BJ (cell line): Measurements from ENCODE around the gene CPLX1. TPM values are rescaled to one million over a fixed set of nuclear protein-coding genes. Genes with fewer than 3 reads are reported as not detected.

Experiments used
- CTCF ChIA-PET: fragments of 350-600 bp; formaldehyde crosslinking; extraction: SDS; loops from one replicate; lab custom pipeline; 2021; ENCODE audit warnings: antibody characterized with exemption, inconsistent platforms; lab: Yijun Ruan, JAX
- POLR2A ChIA-PET: fragments of 300-600 bp; sonication (Branson Sonifier 250); formaldehyde crosslinking; extraction: SDS; loops from one replicate; lab custom pipeline; 2021; ENCODE audit warnings: antibody characterized with exemption; lab: Charles Lee
- DNase-seq: peaks from one replicate; pipeline ENCODE4 v3.0.0-alpha.2; 2011; ENCODE audit warnings: low read depth
- H3K27me3 ChIP-seq: 2 replicates; pipeline ENCODE4 v1.6.0; 2011; ENCODE audit warnings: low read length; ENCODE audit not compliant: control insufficient read depth, insufficient read depth
- H3K36me3 ChIP-seq: 2 replicates; pipeline ENCODE4 v1.5.1; 2011; ENCODE audit warnings: low read length; ENCODE audit not compliant: control insufficient read depth, insufficient read depth
- H3K4me3 ChIP-seq: 2 replicates; pipeline ENCODE4 v1.5.1; 2011; ENCODE audit warnings: low read depth, mild to moderate bottlenecking, control low read depth, low read length
- CTCF ChIP-seq: IDR thresholded peaks from 2 replicates; pipeline ENCODE4 v1.5.1; 2011; ENCODE audit warnings: low read depth, mild to moderate bottlenecking, control low read depth, inconsistent platforms, low read length, moderate library complexity; ENCODE audit not compliant: insufficient read depth
- polyA plus RNA-seq: library from polyadenylated mRNA; depleted of rRNA; stranded (reverse); fragments of >200 nt; gene quantifications from 2 replicates; pipeline ENCODE4 v1.2.3, GENCODE V29; 2011

Gene CPLX1
- polyA plus RNA-seq, 1 experiment: 0.15 TPM

- CTCF ChIA-PET: no interaction called here
- POLR2A ChIA-PET: no interaction called here
- no peak for TF ChIP-seq CTCF
- H3K27me3 ChIP-seq: peaks cover 32% of the 10 kb centered on the region
- DNase-seq: no peak
- H3K36me3 ChIP-seq: no peaks in the 10 kb centered on the region
- no peak overlapping the region for H3K4me3 ChIP-seq
Measured at GRCh38 chr4:821181-821591, 4.7 kb downstream of the CPLX1 start.

GRCh38 chr4:820230-821172 is 5.4 kb downstream of the CPLX1 start:
- TF ChIP-seq CTCF: no peak
- no peaks in the 10 kb centered on the region for H3K36me3 ChIP-seq
- ChIA-PET CTCF (no interaction called here), POLR2A (no interaction called here)
- no peak for DNase-seq
- H3K27me3 ChIP-seq: peaks cover 32% of the 10 kb centered on the region
- H3K4me3 ChIP-seq: no peak overlapping the region

- ChIA-PET POLR2A (no interaction called here), CTCF (no interaction called here)
- no peak for DNase-seq
Measured at GRCh38 chr4:819401-820229, 6.3 kb downstream of the CPLX1 start.

GRCh38 chr4:818106-818921 is 7.6 kb downstream of the CPLX1 start:
- DNase-seq: no peak
- H3K36me3 ChIP-seq: no peaks in the 10 kb centered on the region
- H3K4me3 ChIP-seq: no peak overlapping the region
- POLR2A ChIA-PET: no interaction called here
- CTCF ChIA-PET: no interaction called here
- H3K27me3 ChIP-seq: peaks cover 21% of the 10 kb centered on the region
- no peak for TF ChIP-seq CTCF

More at GRCh38 chr4:819401-820229, 6.3 kb downstream of the CPLX1 start:
- no peak for TF ChIP-seq CTCF
- peaks cover 27% of the 10 kb centered on the region for H3K27me3 ChIP-seq
- no peaks in the 10 kb centered on the region for H3K36me3 ChIP-seq
- H3K4me3 ChIP-seq: no peak overlapping the region
